GM18499 (cell line): ENCODE results near the gene SHISA6.

Experiments used
- ATAC-seq: cut with Tn5 transposase; IDR thresholded peaks from one replicate; pipeline ENCODE4 v1.9.1; 2021; ENCODE audit warnings: moderate number of reproducible peaks; ENCODE audit not compliant: insufficient read depth, unreplicated experiment

The SHISA6 gene

GRCh38 chr17:11418342-11418741 lies 177.3 kb downstream of the SHISA6 start:
- ATAC-seq, result no peak

GRCh38 chr17:11430751-11431150 lies 189.7 kb downstream of the SHISA6 start:
- ATAC-seq, result no peak

GRCh38 chr17:11438673-11439072 lies 197.7 kb downstream of the SHISA6 start:
- no peak for ATAC-seq

- ATAC-seq, result no peak
Measured at GRCh38 chr17:11441004-11441403, 200.0 kb downstream of the SHISA6 start.

- ATAC-seq, result no peak
Measured at GRCh38 chr17:11446316-11446715, 205.3 kb downstream of the SHISA6 start.

GRCh38 chr17:11454096-11454495 lies 213.1 kb downstream of the SHISA6 start:
- no peak for ATAC-seq

- no peak for ATAC-seq
Measured at GRCh38 chr17:11458279-11458678, 217.3 kb downstream of the SHISA6 start.

- no peak for ATAC-seq
Measured at GRCh38 chr17:11459861-11460331, 218.9 kb downstream of the SHISA6 start.

GRCh38 chr17:11461993-11462548 lies 221.1 kb downstream of the SHISA6 start:
- no peak for ATAC-seq

GRCh38 chr17:11467639-11468038 lies 226.6 kb downstream of the SHISA6 start:
- no peak for ATAC-seq

- no peak for ATAC-seq
Measured at GRCh38 chr17:11485336-11486100, 244.5 kb downstream of the SHISA6 start.

- no peak for ATAC-seq
Measured at GRCh38 chr17:11486101-11486867, 245.3 kb downstream of the SHISA6 start.

- ATAC-seq, result no peak
Measured at GRCh38 chr17:11486868-11487310, 245.9 kb downstream of the SHISA6 start.

GRCh38 chr17:11487469-11487868 lies 246.5 kb downstream of the SHISA6 start:
- ATAC-seq, result no peak

GRCh38 chr17:11488407-11488806 lies 247.4 kb downstream of the SHISA6 start:
- no peak for ATAC-seq

GRCh38 chr17:11490171-11490755 lies 249.2 kb downstream of the SHISA6 start:
- ATAC-seq, result no peak

GRCh38 chr17:11492511-11492910 lies 251.5 kb downstream of the SHISA6 start:
- no peak for ATAC-seq

GRCh38 chr17:11493936-11494335 lies 252.9 kb downstream of the SHISA6 start:
- ATAC-seq, result no peak

GRCh38 chr17:11495613-11496012 lies 254.6 kb downstream of the SHISA6 start:
- ATAC-seq, result no peak

GRCh38 chr17:11499881-11500280 lies 258.9 kb downstream of the SHISA6 start:
- no peak for ATAC-seq
